CD4-positive, alpha-beta T cell treated with Interleukin-4 for 4 hours (primary cell): ENCODE data around the gene PYURF.

ENCODE experiments used
- DNase-seq: peaks from one replicate; pipeline ENCODE4 v3.0.0-alpha.2; 2020

Gene PYURF

GRCh38 chr4:88523325-88524129, at the start of gene PYURF:
TSS of gene PYURF (minus strand) at chr4:88523776. CDS start at chr4:88523700, 76 bp downstream.
- peak; percentile 73 for DNase-seq

- DNase-seq: no peak
These were observed 46.4 kb upstream of the PYURF start for GRCh38 chr4:88570001-88570400.

- no peak for DNase-seq
These were observed 44.0 kb upstream of the PYURF start for GRCh38 chr4:88567591-88567990.

- no peak for DNase-seq
These were observed 26.2 kb upstream of the PYURF start for GRCh38 chr4:88549815-88550214.

GRCh38 chr4:88539322-88540068, 15.9 kb upstream of the PYURF start:
- DNase-seq: peak; percentile 70

- DNase-seq: no peak
These were observed 14.1 kb upstream of the PYURF start for GRCh38 chr4:88537709-88538108.

- DNase-seq: no peak
These were observed 11.6 kb upstream of the PYURF start for GRCh38 chr4:88535090-88535755.

- DNase-seq: no peak
These were observed 10.6 kb upstream of the PYURF start for GRCh38 chr4:88533937-88534750.

GRCh38 chr4:88533088-88533790, 9.7 kb upstream of the PYURF start:
- DNase-seq: no peak

- no peak for DNase-seq
These were observed 8.0 kb upstream of the PYURF start for GRCh38 chr4:88531549-88531948.

GRCh38 chr4:88528861-88529260, 5.3 kb upstream of the PYURF start:
- DNase-seq: no peak

GRCh38 chr4:88527787-88528186, 4.2 kb upstream of the PYURF start:
- no peak for DNase-seq

GRCh38 chr4:88526221-88526815, 2.7 kb upstream of the PYURF start:
- peak; percentile 41 for DNase-seq

GRCh38 chr4:88524171-88524570, 595 bp upstream of the PYURF start:
- no peak for DNase-seq

- DNase-seq: peak; percentile 11
These were observed 763 bp downstream of the PYURF start for GRCh38 chr4:88522702-88523324.

- no peak for DNase-seq
These were observed 4.7 kb downstream of the PYURF start for GRCh38 chr4:88518911-88519310.

GRCh38 chr4:88517825-88518224, 5.8 kb downstream of the PYURF start:
- no peak for DNase-seq

- DNase-seq: no peak
These were observed 6.8 kb downstream of the PYURF start for GRCh38 chr4:88516746-88517145.

GRCh38 chr4:88514557-88515511, 8.7 kb downstream of the PYURF start:
- no peak for DNase-seq

- DNase-seq: no peak
These were observed 12.3 kb downstream of the PYURF start for GRCh38 chr4:88511236-88511635.
